ENCODE measurements around the gene SLC1A1.

SLC1A1 gene

DNA sequence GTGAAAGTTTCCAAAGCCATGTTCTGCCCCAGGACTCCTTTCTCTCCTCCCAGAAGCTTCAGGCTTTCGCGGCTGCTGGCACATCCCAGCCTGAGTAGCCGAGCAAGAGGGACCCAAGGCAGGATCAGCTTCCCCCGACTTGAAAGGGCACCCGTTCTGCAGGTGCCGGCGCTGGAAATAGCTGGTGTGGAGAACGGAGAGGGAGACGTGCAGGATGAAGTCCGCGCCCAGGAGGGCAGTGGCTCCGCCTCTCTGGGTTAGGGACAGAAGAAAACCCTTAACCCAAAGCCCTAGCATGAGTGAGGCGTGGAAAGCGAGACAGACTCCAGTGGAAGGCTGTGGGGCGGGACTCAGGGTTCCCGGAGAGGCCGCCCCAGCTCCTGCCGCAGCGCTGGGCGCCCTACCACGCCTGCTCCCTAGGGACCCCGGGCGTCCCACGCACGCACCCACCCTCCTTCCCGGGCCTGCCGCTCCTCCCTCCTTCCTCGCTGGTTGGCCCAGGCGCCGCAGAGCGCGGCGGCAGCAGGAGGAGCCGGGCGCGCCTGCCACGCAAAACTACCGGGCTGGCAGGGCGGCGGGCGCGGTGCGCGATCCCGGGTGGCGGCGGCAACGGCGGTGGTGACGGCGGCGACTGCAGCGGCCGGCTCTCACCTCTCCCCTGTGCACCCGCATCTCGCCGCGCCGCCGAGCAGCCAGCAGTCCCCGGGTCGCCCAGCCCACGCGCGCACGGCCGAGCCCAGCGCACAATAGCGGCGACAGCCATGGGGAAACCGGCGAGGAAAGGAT is at the start of gene SLC1A1:
SLC1A1 (plus strand) TSS at position 550 of the 786 bp plus-strand sequence; CDS start at position 762, 212 bp downstream.
- DNase-seq = peak; percentile 13 to 25

DNA sequence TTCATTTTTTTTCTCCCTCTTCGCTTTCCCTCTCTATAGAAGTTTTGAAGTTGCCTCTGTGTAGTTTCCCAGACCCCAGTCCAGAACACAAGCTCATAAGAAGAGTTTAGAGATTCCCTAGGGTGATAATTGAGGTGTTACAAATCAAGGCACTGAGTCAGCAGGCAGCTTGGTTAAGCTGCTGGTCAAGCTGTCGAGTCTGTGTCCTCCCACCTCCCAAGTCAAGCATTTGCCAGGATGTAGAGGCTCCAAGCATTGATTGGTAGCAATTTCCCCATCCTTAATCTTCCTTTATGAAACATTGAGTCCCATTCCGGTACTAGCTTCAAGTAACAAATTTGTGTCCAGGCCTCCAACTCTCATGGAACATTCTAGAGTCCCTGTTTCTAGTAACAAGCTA is 47.5 kb upstream of the SLC1A1 start:
- no peak for DNase-seq

DNA sequence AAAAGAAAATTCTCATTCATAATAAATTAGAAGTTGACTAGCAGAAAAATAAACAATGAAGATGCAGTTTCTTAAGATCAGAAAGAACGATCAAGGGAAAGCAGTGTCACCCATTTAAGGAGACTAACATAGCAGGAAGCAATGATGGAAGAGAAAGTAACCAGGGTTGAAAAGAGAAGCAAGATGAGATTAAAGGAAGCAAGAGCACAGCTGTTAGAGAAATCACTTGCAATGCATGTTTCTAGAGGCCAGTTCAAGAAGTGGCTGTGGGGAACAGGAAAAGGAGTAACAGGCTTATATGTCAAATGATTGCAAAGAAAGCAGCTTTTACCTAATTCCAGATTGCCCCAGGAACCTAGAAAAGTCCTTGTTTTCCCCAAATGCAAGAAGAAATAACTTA is 46.8 kb upstream of the SLC1A1 start:
- DNase-seq = no peak

DNA sequence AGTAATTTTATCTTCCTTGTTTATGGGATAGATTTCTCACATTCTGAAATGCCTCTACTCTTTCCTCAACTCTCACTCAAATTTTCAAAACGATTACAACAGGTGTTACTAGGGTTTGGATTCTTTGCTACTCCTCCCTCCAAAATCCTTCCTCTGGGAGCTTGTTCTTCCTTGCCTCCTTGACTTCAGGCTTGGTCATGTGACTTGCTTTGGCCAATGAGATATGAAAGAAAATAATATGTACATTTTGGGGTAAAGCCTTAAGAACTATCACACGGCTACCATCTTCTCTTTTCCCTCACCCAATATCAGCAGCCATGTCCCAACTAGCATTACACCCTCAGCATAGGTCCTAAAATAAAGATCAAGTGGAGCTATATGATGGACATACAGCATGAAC is 28.8 kb upstream of the SLC1A1 start:
- DNase-seq = no peak

DNA sequence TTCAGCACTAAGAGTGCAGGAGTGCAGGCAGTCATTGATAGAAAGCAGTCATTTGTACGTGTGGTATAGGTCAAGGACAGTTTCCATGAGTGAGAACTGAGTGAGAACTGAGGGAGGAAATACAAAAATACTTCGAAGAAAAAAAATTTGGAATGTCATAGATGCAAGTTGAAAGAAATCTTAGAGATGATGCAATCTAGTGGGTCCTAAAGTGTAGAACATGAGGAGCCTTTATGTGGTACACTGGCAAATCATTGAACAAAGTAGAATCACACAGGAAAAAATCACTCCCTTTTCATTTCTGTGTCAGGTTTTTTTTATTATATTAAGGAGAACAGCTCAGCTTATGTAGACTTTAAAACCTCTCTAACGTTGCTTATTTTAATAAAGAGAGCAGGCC is 26.4 kb upstream of the SLC1A1 start:
- DNase-seq = no peak

DNA sequence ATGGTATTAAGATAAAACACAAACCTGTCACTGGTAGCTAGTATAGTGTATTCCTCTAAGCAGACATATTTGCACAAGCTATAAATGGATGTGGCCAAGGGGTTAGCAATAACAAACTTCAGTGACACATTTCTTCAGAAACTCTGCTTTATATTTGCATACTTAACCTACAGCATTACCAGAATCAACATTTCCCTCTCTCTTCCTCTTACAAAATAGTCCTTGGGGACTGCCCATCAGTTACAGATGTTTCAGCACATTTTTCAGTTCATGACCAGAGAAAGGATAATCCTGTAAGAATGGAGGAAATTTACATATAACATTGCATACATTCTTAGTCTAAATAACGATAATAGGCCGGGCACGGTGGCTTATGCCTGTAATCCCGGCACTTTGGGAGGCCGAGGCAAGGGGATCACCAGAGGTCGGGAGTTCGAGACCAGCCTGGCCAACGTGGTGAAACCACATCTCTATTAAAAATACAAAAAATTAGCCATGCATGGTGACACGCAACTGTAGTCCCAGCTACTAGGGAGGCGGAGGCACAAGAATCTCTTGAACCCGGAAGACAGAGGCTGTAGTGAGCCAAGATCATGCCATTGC is 25.3 kb upstream of the SLC1A1 start:
- DNase-seq = no peak

DNA sequence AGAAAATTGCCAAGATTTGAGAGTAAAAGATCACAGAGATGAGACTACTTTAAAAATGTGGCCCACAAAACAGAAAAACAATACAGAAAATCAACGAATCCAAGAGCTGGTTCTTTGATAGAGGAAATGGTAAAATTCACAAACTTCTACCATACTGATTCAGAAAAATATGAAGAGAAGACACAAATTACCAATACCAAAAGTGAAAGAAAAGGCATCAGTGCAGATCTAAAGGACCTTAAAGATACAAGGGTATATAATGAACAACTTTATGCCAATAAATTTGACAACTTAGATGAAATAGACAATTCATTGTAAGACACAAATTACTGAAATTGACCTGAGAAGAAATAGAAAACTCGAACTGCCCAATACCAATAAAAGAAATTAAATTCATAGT is 24.4 kb upstream of the SLC1A1 start:
- DNase-seq = no peak

DNA sequence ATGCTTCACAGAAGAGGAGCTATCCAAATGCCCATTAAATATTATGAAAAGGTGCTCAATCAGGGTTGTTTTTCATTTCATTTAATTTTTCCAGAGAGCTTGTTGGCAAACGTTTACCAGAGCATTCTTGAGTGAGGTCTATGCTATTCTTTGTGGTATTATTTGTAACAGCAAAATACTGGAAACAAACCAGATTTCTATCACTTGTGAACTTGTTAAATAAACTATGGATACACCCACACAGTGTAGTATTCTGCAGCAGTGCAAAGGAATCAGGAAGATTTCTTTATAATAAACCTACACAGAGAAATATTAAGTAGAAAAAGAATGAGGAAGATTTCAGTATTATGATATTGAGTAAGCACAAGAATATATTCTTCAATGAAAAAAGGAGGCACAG is 15.0 kb upstream of the SLC1A1 start:
- no peak for DNase-seq

DNA sequence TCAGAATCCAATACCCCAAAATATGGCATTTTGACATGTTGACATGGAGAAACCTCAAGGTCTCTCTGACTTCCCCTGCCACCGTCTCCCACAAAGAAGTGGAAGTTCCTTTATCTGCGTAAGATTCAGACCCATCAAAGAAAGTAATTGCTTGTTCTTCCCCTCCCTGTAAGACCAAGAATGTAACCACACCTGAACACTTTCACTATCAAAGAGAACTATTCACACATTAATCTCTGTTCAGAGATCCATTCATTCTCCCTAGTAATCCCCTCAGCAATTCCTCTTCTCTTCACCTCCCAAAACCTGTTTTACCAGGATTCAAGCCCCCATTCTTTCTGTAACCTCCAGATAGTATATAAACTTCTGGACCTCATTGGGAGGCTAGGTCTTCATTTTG is 4.1 kb upstream of the SLC1A1 start:
- DNase-seq = no peak

DNA sequence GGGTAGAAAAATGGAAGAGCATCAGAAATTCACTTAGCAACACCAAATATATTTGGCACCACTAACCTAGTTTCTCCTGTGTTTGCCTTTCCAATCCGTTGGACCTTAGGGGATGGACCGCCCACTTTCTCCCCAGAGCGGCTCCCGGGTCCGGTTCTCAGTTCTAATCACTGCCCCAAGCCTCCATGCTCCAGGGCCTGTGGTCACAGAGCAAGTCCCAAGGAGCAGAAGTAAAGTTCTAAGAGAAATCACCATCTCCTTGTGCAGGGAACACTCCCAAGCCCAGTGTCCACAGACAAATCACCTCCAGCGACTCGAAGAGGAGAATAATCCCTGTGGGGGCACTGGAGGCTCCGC is 728 bp upstream of the SLC1A1 start:
- DNase-seq = no peak

DNA sequence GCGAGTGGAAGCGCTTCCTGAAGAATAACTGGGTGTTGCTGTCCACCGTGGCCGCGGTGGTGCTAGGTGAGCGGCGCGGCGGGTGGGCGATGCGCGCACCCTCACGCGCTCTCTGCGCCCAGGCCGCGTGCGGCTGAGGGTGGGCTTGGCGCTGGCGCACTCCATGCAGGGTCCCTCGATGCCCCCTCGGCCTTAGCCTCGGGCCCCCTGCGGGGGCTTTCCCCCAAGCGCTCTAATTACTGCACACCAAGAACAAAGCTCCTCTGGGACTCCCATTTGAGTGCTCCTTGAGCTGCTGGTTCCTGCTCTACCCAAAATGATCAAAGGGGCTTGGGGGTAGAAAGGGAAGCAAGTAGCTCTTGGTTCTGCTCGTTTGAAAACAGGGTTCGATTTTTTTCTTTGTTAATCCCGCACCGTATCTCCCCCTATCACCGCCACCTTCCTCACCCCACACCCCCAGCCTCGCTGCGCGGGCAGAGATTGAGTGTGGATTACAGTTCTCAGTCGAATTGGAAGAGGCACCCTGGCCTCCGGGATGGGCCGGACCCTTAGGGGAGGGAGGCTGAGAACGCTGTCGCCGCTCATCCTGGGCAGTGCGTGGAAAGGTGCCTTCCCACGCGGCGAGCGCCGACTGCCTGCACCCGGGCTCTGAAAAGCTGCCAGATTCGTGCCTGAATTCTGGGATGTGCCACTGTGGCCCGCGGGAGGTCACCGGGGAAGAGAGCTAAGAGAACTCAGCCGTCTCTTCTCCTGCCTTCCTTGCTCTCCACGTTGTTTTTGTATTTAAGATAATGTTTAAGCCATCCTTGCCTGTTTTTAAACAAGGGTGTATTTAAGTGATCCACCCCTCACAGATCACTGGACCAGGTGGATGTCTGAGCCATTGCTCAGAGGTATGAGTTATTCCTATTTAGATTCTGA is 697 bp downstream of the SLC1A1 start:
- no peak for DNase-seq

DNA sequence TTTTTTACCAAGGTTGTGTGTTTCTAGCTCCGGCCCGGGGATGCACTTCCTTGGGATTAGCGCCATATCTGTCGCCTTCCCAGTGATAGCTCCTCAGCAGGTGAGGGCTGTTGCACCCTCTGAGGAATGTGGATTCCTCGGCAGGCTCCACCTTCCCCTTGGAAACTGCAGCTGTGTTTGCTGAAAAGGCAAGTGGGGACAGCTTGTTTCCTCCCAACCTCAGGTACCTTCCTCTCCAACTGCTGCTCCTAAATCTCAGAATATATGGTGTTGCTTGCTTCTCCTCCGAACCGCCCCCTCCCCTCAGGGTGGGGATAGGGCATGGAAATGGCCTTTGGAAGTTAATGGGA is 1.3 kb downstream of the SLC1A1 start:
- DNase-seq = no peak

DNA sequence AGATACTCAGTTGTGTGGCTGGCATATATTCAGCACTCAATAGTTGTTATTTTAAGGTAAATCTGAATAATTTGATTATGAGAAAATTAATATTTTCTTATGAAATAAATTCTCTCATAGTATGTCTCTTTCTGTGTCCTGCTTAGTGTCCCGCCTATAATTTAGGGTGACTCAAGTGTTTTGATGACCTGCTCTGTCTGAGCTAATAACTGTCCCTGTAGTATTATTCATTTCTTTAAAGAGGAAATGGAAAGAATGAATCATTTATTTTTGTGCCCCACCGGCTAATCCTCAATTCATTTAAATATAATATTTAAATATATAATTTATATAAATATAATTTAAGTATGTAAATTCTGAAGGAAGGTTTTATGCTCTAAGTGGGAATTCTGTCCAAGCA is 4.1 kb downstream of the SLC1A1 start:
- DNase-seq = no peak

DNA sequence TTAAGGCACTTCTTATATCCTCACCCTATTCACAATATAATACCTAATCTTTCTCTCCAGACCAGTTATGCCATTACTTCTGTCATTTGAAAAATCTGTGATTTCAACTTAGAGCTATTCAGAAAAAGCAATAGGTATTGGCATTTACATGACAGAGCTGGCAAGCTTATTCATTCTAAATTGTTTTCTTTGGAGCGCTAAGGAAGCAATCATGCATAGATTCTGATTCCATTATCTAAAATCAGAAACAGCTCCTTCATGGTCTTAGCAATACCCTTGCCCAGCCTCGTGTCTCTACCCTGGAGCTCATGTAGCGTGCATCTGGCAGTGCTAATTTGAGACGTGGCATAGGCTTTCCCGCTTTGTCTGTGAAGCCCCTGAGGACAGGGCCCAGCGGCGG is 4.5 kb downstream of the SLC1A1 start:
- DNase-seq = no peak

DNA sequence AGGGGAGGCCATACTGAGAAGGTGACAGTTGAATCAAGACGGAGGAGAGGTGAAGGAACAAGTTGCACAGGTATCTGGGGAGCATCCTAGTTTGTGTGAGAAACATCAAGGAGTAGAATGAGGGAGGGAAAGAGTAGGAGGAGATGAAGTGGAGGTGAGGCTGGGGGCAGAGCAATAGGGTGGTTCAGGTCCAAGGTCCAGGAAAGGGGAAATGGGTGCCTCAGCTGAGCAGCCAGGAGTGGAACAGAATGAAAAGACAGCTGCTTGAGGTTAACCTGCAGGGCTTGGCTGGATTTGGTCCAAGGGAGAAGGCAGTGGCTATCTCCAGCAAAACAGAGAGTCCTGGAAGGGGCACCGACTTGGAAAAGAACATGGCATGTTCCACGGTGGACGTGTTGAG is 5.3 kb downstream of the SLC1A1 start:
- DNase-seq = no peak

DNA sequence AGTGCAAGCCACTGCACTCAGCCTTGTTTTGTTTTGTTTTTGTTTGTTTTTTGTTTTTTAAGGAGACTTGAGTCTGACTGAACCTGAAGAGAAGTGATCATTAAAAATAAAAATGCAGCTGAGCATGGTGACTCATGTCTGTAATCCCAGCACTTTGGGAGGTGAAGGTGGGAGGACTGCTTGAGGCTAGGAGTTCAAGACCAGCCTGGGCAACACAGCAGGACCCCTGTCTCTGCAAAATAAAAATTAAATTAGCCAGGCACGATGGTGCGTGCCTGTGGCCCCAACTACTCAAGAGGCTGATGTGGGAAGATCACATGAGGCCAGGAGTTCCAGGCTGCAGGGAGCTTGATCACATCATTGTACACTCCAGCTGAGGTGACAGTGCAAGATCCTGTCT is 6.2 kb downstream of the SLC1A1 start:
- no peak for DNase-seq

DNA sequence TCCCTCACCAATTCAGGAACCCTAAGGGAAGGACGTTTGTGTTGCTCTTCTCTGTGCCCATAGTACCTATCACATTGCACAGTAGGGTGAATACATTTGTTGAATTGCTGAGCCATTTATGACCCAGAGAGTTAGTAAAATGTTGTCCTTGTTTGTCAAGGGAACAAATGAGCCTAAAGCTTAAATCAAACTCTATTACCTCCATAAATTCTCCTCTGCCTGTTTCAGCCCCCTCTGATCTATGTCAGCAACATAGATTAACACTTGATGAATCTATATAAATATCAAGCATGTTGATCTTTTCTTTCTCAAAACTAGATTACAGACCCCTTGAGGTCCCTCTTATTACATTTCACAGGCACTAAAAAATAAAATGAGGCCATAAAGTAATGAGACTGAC is 7.1 kb downstream of the SLC1A1 start:
- no peak for DNase-seq

DNA sequence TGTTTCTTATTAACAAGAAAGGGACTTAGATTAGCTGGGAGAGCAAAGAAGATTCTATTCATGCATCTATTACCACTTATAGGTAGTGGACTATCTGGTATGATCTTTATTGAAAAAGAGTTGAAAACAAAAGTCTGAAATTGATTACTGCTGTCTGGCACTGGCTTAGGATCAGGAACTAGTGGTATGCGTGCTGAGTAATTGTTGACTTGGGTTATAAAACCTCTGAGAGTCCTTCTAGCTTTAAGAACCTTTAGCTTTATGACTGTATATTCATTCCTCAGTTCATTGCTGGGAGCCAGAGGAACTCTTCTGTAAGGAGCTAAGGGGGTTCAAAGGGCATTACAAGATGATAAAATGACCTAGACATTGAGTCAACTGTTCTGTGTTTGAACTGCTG is 7.6 kb downstream of the SLC1A1 start:
- DNase-seq = no peak

DNA sequence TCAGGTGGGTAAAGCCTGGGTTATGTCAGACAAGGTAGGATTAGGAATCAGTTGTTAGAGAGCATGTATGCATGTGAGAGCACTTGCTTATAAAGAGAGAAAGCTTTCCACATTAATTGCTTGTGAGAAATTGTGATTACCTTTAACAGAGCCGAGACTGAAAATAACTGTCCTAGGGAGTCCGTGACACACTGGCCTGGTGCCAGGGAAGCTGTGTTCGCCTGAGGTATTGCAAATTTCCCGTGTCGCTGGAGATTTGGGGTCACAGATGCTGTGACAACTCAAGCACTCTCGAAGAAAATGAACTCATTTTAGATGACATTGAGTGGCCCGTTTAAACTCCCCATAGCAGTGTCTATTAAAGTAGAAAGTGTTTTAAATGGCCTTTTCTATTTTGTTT is 9.6 kb downstream of the SLC1A1 start:
- no peak for DNase-seq

DNA sequence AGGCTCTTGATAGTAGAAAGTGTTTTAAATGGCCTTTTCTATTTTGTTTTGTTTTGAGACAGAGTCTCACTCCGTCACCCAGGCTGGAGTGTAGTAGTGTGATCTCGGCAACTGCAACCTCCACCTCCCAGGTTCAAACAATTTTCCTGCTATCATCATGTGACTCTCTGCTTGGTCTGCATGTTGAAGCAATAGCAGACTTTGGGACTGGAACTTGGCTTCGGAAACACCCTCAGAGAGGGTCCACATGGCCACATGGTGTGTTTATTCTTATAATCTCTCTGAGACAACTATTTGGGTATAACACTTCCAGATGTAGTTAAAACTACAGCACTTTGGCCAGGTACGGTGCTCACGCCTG is 10.9 kb downstream of the SLC1A1 start:
- DNase-seq = no peak

DNA sequence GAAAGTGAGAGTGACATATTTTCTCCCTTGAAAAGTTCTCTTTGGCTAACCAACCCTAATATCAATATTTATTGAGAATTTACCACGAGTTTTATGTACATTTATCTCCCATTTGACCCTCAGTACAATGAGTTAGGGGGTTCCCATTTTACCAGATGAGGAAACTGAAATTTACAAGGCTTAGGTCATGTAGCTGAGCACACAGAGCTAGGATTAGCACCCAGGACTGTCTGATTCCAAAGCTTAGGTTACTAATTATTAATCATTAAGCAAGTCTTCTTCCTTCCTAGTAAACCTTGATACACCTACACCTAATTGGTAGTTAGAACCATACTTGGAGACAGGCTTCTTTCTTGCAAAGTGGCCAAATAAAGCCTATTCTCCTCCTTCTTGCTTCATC is 12.2 kb downstream of the SLC1A1 start:
- no peak for DNase-seq

DNA sequence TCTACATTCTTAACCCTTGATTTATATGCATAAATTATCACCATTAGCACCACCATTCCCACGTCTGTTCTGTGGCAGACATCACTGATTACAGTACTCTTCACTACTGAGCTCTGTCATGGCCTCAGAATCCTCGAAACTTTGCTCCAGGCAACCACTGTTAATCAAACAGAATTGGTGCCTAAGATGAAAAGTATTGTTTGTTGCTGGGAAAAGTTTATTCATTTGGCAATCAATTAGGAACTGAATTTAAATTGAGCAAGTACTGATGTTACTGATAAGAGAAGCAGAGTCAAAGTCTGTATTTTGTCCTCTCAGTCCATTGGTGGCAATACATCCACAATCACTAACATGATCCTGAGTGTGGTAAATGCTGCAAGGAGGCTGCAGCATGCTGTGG is 12.8 kb downstream of the SLC1A1 start:
- no peak for DNase-seq

DNA sequence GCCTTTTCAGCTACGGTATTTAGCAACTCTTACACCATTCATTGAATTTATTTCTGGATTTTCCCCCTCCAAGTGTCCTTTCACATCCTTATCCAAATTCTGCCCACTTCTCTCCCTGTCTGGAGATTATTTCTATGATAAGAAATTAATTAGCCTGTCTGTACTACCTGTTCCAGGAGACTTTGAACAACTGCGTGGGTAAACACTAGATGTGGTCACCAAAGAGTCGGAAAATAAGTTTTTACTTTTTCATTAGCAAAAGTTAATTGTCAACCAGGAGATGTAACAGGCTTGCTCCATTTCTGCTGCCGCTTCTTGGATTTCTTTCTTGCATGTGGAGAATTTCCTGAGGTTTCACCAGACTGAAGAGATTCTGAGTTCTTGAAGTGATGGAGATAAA is 14.0 kb downstream of the SLC1A1 start:
- DNase-seq = no peak

DNA sequence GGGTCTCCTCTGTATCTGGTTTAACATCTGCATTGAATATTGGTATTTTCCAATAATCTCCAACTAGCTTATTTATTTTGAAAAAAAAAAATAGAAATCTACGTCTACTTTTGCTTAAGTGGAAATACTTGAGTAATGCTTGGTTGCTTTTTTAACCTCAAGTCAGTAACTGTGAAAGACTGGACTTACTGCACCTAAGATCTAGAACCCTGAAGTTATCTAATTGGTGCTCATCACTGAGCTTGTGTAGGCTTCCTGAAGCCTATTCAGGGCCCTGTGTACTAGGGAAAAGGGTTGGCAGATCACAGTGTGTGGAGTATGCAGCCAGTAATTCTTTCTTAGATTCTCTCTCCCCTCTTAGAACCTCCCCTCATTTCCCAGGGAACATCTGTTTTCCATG is 16.2 kb downstream of the SLC1A1 start:
- no peak for DNase-seq

All from stimulated activated CD4-positive, alpha-beta T cell treated with anti-CD3 and anti-CD28 coated beads, Interleukin-2, amount 100 ng/mL, for 48 hours (primary cell).